Left ventricle myocardium inferior (tissue), 1 donor: ENCODE measurements around the gene AIG1. TPM values are rescaled to one million over a fixed set of nuclear protein-coding genes. Genes with fewer than 3 reads are reported as not detected.
"Not testable (repeated sequence)": the region's sequence is repeated elsewhere in the genome, so short reads cannot be mapped to it uniquely, and the experiment has no call there.

ENCODE experiments used
- DNase-seq: peaks from one replicate; pipeline ENCODE4 v3.0.0-alpha.2; 2020
- H3K27ac ChIP-seq: fragments of 200-600 bp; replicated peaks from 2 replicates; pipeline ENCODE4 v1.8.0; 2021
- H3K27me3 ChIP-seq: fragments of 200-600 bp; 2 replicates; pipeline ENCODE4 v1.8.0; 2021; ENCODE audit warnings: low read depth
- H3K36me3 ChIP-seq: fragments of 200-600 bp; 2 replicates; pipeline ENCODE4 v1.8.0; 2021
- H3K4me1 ChIP-seq: fragments of 200-600 bp; 2 replicates; pipeline ENCODE4 v1.8.0; 2021
- H3K4me3 ChIP-seq: fragments of 200-600 bp; 2 replicates; pipeline ENCODE4 v1.8.0; 2021; ENCODE audit warnings: mild to moderate bottlenecking, moderate library complexity
- H3K9me3 ChIP-seq: fragments of 200-600 bp; replicated peaks from 2 replicates; pipeline ENCODE4 v1.8.0; 2021
- CTCF ChIP-seq: fragments of 200-600 bp; IDR thresholded peaks from 2 replicates; pipeline ENCODE4 v1.8.0; 2021; ENCODE audit warnings: antibody characterized with exemption, mild to moderate bottlenecking, borderline replicate concordance
- intact Hi-C: fragments of 100-400 bp; cut with micrococcal nuclease; formaldehyde crosslinking; loops from one replicate; pipeline ENCODE4 v1.11.0; 2022
- long read RNA-seq: library from polyadenylated mRNA; unstranded; transcript quantifications from one replicate; pipeline ENCODE4 v2.0.0, GENCODE V29; 2021
- total RNA-seq: library from RNA; stranded (reverse); fragmentation: NEBNext Ultra II Directional; extraction: Animal tissue kit (Norgen Biotek cat#: 25700); gene quantifications from one replicate; pipeline ENCODE4 v1.2.1, GENCODE V29; 2021
- donor health status: DM: no; HTN: yes; CAD: no; lungs with severe emphysema.

Gene AIG1
- total RNA-seq, result 76.5 TPM
- long read RNA-seq, transcript AIG1-202 (6 exons, 1,395 nt), result major isoform, 100 of 137 reads
- long read RNA-seq, transcript AIG1-208 (4 exons, 3,393 nt), result minor isoform, 11 of 137 reads
- long read RNA-seq, partial matches to known transcripts, result 3 of 137 reads
- long read RNA-seq, other reads (novel, unspliced or antisense), result 21 of 137 reads

- no peak for DNase-seq
- no peak for TF ChIP-seq CTCF
Measured at GRCh38 chr6:143060806-143061596, at the start of gene AIG1. AIG1 (plus strand) TSS chr6:143060889; CDS start chr6:143060926, 37 bp downstream.

GRCh38 chr6:143014764-143015163 is 45.9 kb upstream of the AIG1 start:
- no peaks in the 10 kb centered on the region for H3K4me1 ChIP-seq
- H3K4me3 ChIP-seq, result no peak overlapping the region
- no peak for TF ChIP-seq CTCF
- peaks cover 4% of the 10 kb centered on the region for H3K9me3 ChIP-seq
- intact Hi-C loops, result no loop called here
- no peak for DNase-seq
- no peaks in the 10 kb centered on the region for H3K36me3 ChIP-seq
- H3K27ac ChIP-seq, result no peak overlapping the region
- H3K27me3 ChIP-seq, result no peaks in the 10 kb centered on the region

More at GRCh38 chr6:143060806-143061596, at the start of gene AIG1:
- no peaks in the 10 kb centered on the region for H3K36me3 ChIP-seq
- peak within 1 kb of the TSS; percentile 96 for H3K27ac ChIP-seq
- H3K4me3 ChIP-seq, result peak within 1 kb of the TSS; percentile 91
- no peaks in the 10 kb centered on the region for H3K27me3 ChIP-seq
- peaks cover 34% of the 10 kb centered on the region for H3K4me1 ChIP-seq
- intact Hi-C loops, result no loop called here
- no peaks in the 10 kb centered on the region for H3K9me3 ChIP-seq

- TF ChIP-seq CTCF, result no peak
- DNase-seq, result no peak
- H3K36me3 ChIP-seq, result no peaks in the 10 kb centered on the region
- H3K9me3 ChIP-seq, result peaks cover 4% of the 10 kb centered on the region
- no peak overlapping the region for H3K4me3 ChIP-seq
- no peaks in the 10 kb centered on the region for H3K4me1 ChIP-seq
- no peak overlapping the region for H3K27ac ChIP-seq
- intact Hi-C loops, result no loop called here
- no peaks in the 10 kb centered on the region for H3K27me3 ChIP-seq
Measured at GRCh38 chr6:143015300-143015706, 45.4 kb upstream of the AIG1 start.

GRCh38 chr6:143018955-143019354 is 41.7 kb upstream of the AIG1 start:
- no peak for TF ChIP-seq CTCF
- Histone ChIP-seq H3K4me1 (no peaks in the 10 kb centered on the region), H3K27me3 (no peaks in the 10 kb centered on the region), H3K4me3 (no peak overlapping the region), H3K27ac (no peak overlapping the region), H3K9me3 (peaks cover 4% of the 10 kb centered on the region), H3K36me3 (no peaks in the 10 kb centered on the region)
- DNase-seq, result no peak
- intact Hi-C loops, result no loop called here

- H3K4me3 ChIP-seq, H3K4me1 ChIP-seq, DNase-seq, H3K36me3 ChIP-seq, intact Hi-C loops, H3K9me3 ChIP-seq, H3K27ac ChIP-seq, H3K27me3 ChIP-seq: not testable (repeated sequence)
Measured at GRCh38 chr6:143020862-143021261, 39.8 kb upstream of the AIG1 start.

- no peaks in the 10 kb centered on the region for H3K27me3 ChIP-seq
- peaks cover 4% of the 10 kb centered on the region for H3K9me3 ChIP-seq
- H3K27ac ChIP-seq, result no peak overlapping the region
- no peak overlapping the region for H3K4me3 ChIP-seq
- intact Hi-C loops, result no loop called here
- DNase-seq, result no peak
- no peaks in the 10 kb centered on the region for H3K4me1 ChIP-seq
- H3K36me3 ChIP-seq, result no peaks in the 10 kb centered on the region
- no peak for TF ChIP-seq CTCF
Measured at GRCh38 chr6:143021543-143021942, 39.1 kb upstream of the AIG1 start.
